RPMI7951 (cell line): ENCODE results near the gene NRG3. TPM values are rescaled to one million over a fixed set of nuclear protein-coding genes. Genes with fewer than 3 reads are reported as not detected.
"Not testable (repeated sequence)": the region's sequence is repeated elsewhere in the genome, so short reads cannot be mapped to it uniquely, and the experiment has no call there.

Source experiments
- DNase-seq: peaks from one replicate; pipeline ENCODE4 v3.0.0-alpha.2; 2012; ENCODE audit warnings: low read depth
- total RNA-seq: library from RNA; depleted of rRNA; stranded (reverse); fragments of >200 nt; shearing (Covaris generic); gene quantifications from 2 replicates; pipeline ENCODE4 v1.2.3, GENCODE V29; 2014

The NRG3 gene
- total RNA-seq, 1 experiment from 2014 or later, result not detected

DNA sequence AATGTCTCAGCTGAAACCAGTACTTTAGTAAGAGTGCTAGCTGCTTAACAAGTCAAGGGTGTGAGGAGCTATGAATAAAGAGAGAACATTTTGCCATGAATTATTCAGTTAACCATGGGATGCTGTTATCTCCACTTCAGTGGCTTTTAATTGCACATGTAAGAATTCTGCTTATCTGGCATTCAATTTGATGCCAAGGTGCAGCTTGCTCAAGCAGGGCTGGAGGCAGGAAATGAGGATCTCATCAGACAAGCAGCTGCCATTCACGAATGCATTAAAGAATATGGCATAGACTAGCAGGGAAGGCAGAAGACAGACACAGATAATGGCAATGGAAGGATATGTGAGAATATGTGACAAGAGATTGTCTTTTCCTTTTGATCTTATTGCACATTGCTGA, 697.8 kb downstream of the NRG3 start:
- DNase-seq, result no peak

DNA sequence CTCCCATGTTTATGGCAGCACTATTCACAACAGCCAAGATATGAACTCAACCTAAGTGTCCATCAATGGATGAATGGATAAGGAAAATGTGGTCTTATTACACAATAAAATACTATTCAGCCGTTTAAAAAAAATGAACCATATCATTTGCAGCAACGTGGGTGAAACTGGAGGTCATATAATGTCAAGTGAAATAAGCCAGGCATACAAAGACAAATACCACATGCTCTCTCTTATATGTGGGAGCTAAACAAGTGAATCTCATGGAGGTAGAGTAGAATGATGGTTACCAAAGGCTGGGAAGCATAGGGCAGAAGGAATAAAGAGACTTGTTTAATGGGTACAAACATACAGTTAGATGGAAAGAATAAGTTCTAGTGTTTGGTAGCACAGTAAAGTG, 699.1 kb downstream of the NRG3 start:
- DNase-seq, result no peak

GRCh38 chr10:82575318-82575717, 700.3 kb downstream of the NRG3 start:
- DNase-seq, result no peak

DNA sequence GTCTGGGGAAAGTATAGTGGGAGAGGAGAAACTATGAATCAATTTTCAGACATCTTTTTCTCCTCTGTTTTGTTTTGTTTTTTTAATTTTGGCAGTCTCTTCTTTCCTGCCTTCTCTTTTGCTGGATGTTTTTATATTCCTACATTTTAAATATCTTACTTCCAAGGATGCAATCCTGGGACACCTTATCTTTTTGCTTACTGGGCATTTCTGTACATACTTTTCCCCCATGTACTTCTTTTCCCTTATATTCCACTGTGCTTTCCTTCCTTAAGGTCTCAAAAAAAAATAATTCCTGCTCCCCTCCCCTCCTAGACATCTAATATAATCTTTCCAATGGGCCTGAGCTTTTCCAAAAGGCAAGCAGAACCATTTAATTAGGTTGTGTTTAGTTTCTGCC, 701.1 kb downstream of the NRG3 start:
- no peak for DNase-seq

DNA sequence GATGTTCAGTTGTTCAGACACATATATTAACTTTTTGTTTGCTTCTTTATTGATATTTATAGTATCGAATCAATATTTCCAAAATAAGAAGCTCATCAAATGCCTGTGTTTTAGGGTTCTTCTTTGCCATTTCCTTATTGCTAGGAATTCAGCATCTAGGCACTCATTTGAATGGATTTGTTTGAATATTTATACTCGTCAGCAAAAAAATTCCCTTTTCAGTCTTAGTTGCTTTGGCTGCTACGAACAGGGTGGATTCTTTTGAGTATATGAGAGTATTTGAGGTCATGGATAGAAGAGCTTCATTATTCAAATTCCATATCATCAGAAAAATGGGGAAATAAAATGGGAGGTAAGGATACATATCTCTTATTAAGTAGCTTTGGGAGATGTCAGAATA, 706.9 kb downstream of the NRG3 start:
- DNase-seq, result no peak

- DNase-seq, result no peak
These were observed 716.4 kb downstream of the NRG3 start for GRCh38 chr10:82591421-82591820.

- no peak for DNase-seq
These were observed 722.8 kb downstream of the NRG3 start for GRCh38 chr10:82597840-82598239.

DNA sequence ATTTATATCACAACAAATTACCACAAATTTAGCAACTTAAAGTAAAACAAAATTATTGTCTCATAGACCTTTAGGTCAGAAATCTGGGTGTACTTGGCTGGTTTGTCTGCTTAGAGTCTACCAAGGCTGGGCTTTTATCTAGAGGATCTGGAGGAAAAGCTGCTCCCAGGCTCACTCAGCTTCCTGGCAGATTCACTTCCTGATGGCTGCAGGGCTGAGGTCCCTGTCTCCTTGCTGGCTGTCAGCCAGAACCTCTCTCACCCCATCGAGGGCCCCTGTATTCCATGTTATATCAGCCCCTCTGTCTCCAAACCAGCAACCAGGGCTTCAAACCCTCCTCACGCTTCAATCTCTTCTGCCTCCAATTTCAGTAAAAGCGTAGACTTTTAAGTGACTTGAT, 734.9 kb downstream of the NRG3 start:
- no peak for DNase-seq

DNA sequence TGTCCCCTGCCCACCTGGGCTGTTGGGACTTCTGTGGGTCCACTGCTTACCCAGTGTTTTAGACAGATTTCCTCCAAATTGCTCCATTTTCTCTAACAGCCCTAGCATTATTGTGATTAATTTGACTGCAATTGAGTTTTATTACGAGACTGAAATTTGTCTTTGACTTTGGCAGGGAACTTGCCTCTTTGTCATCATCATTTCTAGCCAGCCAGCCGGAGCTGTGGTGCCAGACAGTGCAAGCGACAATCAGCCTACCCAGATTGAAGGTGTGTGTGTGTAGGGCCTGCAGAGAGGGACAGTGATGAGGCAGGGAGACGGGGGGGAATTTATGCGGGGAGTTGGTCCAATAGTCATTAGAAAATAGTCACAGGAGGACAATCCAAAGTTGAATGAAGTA, 743.0 kb downstream of the NRG3 start:
- no peak for DNase-seq

DNA sequence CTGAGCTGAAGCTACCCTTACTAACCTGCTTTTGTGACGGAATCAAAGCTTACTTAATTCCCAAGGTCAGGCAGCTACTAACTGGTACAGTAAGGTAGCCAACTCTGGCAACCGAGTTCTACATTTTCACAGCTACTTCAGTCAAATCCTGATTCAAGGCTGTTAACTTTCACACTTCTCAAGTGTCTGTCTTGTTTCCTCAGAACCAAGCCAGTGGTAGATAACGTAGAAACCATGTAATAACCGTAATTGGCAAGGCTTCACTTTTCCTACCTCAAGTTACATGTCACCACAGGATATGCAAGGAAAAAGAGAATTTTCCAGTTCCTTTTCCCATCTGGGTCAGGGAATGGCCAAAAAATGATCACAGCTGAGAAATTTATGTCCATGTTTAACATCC, 746.7 kb downstream of the NRG3 start:
- no peak for DNase-seq

DNA sequence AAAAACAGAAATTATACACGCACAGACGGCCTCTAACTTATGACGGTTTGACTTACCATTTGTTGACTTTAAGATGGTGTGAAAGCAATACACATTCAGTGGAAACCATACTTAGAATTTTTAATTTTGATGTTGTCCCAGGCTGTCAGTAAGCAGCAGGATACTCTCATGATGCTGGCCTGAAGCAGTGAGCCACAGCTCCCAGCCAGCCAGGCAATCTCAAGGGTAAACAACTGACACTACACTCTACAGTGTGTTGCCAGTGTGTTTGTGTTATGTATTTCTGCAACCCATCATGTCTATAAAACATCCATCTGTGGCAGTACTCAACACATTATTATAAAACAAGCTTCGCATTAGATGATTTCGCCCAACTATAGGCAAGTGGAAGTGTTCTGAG, 747.5 kb downstream of the NRG3 start:
- DNase-seq, result no peak

GRCh38 chr10:82625512-82626189, 750.7 kb downstream of the NRG3 start:
- DNase-seq, result no peak

- no peak for DNase-seq
These were observed 753.4 kb downstream of the NRG3 start for GRCh38 chr10:82628373-82628772.

DNA sequence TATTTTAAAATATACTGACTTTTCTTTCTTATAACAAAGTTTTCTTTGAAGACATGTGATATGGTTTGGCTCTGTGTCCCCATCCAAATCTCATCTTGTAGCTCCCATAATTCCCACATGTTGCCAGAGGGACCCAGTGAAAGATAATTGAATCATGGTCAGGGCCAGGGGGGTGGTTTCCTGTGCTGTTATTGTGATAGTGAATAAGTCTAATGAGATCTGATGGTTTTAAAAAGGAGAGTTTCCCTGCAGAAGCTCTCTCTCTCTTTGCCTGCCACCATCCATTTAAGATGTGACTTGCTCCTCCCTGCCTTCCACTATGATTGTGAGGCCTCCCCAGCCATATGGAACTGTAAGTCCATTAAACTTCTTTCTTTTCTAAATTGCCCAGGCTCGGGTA, 768.1 kb downstream of the NRG3 start:
- DNase-seq, result no peak

GRCh38 chr10:82643601-82644000, 768.6 kb downstream of the NRG3 start:
- DNase-seq, result no peak

DNA sequence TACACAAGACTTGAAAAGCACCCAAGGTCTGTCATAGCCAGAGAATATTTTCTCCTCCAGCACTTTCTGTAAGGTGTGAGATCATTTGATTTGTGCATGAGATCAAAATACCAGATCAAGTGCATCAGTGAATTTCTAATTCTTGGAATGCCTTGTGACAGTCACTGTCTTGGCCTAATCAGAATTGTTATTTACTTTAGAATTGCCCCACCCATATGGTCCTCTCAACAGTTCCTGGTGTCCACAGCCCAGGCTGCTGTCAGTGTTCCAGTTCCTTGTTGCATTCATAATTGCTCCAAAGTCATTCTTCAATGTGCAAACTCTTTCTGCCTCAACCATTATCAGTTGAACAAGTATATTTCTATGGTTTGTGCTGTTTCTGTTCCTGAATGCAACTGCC, 770.2 kb downstream of the NRG3 start:
- no peak for DNase-seq

- DNase-seq, result no peak
These were observed 778.5 kb downstream of the NRG3 start for GRCh38 chr10:82653244-82654155.

DNA sequence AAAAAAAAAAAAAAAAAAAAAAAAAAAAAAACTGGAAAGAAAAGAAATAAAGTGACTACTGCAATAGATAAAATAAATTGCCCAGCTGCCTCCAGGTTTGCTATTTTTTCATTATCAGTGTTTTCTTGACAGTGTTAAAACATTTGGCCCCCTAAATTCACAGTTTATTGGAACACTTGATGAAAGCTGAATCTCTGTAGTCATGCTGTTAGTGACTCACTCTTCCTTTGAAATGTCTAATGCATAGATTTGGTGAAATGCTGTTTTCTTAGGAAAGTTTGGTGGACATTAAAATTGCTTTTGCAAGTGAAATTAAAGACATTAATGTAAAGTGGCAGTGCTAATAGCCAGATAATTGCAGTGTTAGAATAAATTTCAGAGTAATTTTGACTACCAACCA, 785.2 kb downstream of the NRG3 start:
- DNase-seq, result no peak

GRCh38 chr10:82660986-82661385, 786.0 kb downstream of the NRG3 start:
- DNase-seq, result no peak

- no peak for DNase-seq
These were observed 786.7 kb downstream of the NRG3 start for GRCh38 chr10:82661701-82662100.

- peak; percentile 15 for DNase-seq
These were observed 793.4 kb downstream of the NRG3 start for GRCh38 chr10:82668221-82668895.

DNA sequence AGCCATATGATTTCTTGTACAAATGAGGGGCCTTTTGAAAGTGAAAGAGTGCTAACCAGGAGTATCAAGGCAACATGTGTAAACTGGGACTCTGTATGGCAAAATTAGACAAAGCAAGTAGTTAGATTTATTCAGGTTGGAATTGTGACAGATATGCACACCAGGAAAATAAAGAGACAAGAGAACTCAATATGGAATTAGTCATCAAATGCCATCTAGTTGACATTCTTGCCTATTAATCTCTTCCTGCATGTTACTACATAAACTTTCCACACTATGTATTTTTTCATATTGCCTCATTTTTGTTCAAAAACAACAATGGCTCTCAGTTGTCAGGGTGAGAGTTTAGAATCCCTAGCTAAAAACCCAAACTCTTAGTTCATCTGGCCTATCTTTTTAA, 799.0 kb downstream of the NRG3 start:
- DNase-seq, result no peak

GRCh38 chr10:82677932-82678331, 802.9 kb downstream of the NRG3 start:
- DNase-seq, result not testable (repeated sequence)
